GM19324 (cell line): ENCODE results near the gene NACC2.
"Not testable (repeated sequence)": the region's sequence is repeated elsewhere in the genome, so short reads cannot be mapped to it uniquely, and the experiment has no call there.

Experiments used
- ATAC-seq: cut with Tn5 transposase; IDR thresholded peaks from one replicate; pipeline ENCODE4 v1.9.1; 2021; ENCODE audit warnings: mild to moderate bottlenecking, moderate library complexity; ENCODE audit not compliant: unreplicated experiment, low FRiP score

The NACC2 gene

DNA sequence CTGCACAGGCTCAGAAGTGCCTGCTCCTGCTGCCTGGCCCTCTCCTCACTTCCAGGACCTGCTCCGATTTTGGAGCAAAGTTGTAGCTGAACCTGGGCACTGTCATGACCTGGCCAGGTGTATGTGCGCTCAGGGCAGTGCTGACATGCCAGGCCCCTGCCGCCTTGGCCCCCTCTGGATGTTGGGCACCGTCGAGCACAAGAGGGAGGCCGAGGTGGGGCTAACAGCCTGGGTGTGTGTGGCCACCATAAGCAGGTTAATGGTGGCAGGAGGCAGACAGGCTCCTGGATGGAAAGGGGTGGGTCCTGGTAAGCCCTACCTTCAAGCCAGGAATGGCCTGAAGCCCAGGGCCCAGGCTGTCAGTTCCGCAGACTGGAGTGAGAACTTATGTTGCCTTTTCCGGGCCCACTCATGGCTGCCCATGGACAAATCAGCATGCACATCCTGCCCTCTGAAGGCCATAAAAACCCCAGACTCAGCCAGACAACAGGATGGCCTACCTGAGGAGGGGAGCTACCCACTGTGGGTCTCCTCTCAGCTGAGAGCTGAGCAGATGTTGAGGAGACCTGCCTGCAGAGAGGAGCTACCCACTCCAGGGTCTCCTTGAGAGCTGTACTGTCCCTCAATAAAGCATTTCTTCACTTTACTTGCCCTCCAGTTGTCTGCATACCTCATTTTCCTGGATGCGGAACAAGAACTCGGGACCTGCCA is 66.2 kb downstream of the NACC2 start:
- no peak for ATAC-seq

DNA sequence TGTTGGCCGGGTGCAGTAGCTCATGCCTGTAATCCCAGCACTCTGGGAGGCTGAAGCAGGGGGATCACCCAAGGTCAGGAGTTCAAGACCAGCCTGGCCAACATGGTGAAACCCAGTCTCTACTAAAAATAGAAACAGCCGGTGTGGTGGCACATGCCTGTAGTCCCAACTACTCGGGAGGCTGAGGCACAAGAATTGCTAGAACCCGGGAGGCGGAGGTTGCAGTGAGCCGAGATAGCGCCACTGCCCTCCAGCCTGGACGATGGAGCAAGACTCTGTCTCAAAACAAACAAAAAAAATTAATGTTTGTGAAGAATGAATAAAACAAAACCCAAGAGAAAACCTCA is 68.2 kb downstream of the NACC2 start:
- ATAC-seq = not testable (repeated sequence)

DNA sequence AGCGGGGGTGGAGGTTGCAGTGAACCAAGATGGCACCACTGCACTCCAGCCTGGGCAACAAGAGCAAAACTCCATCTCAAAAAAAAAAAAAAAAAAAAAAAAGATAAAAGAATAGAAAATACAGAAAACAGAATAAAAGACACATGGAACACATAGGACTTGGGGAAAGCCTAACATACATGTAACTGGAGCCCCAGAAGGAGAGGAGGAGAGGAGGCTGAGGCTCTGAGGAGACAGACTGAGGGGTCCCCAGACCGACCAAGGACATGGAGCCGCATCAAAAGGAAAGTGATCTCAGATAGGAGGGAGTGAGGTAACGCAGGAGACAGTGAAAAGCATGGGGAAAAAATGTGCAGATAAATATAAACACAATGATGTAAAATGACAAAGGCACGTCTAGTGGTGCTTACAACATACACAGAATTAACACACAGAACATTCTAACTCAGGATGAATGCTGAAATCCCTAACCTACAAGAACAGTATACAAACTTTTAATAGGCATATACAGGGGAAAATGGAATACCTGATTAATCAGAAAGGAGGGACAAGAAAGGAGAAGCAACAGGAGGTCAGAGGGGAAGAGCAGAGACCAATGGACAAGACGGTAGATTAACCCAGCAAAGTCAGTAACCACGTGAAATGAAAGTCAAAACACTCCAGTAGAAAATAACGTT is 68.7 kb downstream of the NACC2 start:
- ATAC-seq = no peak

DNA sequence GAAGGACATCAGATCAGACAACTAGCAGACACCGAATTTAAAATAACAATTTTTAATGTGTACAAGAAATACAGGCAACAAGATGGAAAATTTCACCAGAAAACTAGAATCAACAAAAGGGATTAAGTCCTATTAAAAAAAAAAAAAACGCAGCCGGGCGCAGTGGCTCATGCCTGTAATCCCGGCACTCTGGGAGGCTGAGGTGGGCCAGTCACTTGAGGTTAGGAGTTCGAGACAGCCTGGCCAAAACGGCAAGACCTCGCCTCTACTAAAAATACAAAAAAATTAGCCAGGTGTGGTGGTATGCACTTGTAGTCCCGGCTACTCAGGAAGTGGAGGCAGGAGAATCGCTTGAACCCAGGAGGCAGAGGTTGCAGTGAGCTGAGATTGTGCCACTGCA is 69.6 kb downstream of the NACC2 start:
- no peak for ATAC-seq

DNA sequence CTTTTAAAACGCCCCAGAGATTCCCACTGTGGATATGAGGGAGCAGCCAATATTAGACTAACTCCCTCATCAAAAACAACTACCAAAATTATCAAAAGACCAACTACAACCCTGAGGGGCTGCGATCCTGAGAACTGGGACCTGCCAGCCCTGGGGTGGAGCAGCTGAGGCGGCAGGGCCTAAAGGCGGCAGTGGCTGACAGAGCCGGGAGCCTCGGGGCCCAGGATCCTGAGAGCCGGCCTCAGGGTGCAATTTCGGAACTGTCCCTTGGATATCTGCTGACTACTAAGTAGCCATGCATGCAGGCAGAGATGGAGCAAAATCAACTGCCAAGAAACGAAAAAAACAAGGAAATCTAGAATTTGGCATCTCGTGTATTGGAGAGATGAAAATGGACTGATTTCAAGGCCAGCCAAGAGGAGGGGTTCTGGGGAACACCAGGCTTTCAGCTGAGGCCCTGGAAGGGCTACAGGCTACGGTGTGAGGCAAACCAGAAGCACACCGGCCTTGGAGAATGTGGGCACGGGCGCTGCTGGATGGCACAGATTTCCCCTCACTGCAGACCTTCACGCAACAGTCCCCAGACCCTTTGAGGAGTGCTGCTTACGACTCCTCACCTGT is 70.3 kb downstream of the NACC2 start:
- no peak for ATAC-seq

DNA sequence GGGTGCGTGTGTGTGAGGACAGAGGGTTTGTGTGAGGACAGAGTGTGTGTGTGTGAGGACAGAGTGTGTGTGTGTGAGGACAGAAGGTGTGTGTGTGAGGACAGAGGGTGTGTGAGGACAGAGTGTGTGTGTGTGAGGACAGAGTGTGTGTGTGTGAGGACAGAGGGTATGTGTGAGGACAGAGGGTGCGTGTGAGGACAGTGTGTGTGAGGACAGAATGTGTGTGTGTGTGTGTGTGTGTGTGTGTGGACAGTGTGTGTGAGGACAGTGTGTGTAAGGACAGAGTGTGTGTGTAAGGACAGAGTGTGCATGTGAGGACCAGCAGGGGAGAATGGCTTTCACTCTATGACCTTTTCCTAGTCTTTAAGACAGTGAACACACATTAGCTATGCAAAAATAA is 70.8 kb downstream of the NACC2 start:
- ATAC-seq = no peak

DNA sequence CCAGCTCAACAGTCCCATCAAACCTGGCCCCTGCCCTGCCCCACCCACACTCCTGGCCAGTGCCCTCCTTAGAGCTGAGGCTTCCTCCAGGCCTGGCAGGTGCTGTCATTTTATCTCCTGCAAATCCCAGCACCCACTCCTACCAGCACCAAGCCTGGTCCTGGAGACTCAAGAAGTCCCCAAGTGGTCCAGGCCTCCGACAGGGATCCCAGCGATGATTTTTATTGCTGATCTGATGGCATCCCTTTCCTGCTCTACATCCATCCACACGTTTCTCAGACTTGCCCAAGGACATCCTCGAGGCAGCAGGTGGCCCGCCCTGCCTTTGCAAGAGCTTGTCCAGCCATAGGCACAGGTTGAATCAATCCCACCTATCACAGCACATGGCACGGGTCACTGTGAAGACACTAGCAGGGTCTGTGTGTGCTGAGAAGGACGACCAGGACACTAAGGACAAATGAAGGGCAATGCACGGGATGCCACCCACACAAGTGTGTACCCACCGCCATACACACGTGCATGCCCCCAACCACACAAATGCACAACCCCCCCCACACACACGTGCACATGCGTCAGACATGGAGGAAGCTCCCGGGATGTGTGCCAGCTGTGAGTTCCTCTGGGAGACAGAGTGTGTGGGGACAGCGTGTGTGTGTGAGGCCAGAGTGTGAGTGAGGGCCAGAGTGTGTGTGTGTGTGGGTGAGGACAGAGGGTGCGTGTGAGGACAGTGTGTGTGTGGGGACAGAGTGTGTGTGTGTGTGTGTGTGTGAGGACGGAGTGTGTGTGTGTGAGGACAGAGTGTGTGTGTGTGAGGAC is 71.5 kb downstream of the NACC2 start:
- ATAC-seq = no peak

DNA sequence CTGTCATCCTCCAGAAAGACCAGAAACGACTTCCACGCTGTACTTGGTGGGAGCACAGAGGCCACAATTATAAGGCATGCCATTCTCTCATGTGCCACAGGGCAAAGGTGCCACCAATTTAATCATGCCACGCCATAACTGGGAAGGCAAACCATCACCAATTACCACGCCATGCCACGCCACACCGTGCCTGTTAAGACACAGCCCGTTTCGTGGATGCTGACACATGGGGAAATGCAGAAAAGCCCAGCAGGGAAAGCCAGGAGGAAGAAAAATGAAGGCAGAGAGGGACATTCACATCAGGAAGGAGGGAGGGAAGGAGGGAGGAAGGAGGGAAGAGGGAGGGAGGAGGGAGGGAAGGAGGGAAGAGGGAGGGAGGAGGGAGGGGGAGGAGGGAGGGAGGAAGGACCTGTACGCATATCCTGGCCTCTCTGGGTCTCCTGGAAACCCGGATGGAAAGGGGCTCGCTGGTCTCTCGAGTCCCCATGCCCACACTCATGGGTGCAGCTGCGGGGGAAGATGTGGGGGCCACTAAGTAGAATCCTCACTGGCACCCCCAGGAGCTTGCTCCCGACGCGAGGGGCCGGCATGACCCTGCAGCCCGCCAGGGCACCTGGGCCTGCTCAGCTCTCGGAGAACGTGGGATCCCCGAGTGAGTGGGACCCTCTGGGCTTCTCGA is 72.2 kb downstream of the NACC2 start:
- ATAC-seq = no peak

DNA sequence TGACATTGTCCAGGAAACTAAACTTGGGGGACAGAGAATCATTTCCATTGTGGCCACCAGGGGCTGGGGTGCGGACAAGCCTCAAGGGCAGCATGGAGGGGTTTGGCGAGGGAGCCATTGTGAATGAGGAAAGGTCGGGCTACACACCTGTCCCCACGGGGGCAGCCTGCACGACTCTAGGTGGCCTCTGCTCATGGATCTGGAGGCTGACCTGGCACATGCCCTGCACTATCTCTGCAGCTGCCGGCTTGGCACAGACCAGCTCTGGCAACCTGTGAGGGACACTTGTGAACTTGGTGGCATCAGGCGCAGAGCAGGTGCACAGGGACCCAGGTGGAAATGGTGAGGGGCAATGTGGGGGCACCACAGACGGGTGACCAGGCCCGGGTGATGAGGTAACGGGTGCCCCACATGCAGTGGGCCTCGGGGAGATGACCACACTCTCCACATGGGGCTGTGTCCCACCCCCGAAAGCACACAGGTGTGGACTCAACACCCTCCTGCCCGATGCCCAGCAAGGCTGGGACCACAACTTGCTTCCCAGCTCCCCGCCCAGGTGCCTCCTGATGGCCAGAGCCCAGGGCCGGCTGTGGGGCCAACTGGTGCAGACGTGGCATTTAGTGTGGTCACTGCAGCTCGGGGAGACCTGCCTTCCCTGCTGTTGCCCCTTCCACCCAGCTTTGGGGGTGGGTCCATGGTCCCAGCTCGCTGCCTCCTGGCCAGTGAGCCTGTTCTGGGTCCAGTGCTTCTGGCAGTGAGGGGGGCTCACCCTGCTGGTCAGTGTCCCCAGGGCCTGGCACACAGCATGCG is 73.0 kb downstream of the NACC2 start:
- no peak for ATAC-seq

DNA sequence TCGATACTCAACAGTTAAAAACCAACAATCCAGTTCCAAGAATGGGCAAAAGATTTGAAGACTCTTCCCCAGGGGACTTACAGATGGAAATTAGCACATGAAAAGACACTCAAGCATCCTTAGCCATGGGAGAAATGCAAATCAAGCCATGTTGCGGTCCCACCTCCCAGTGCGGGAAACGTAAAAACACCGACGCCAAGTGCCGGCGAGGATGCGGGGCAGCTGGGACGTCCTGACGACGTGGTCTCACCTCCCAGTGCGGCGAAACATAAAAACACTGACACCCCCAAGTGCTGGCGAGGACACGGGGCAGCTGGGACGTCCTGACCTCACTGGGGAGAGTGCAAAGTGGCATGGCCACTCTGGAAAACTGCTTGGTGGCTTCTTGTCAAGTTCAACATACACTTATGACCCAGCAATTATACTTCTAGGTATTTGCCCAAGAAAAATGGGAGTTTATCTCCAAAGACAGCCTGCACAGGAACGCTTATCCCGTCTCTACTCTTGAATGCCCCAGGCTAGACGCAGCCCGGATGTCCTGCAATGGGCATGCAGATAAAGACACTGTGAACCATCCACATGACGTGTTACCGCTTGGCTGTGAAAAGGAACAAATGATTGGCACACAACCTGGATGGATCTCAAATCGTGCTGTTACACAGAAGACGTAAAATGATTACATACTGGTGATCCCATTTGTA is 73.8 kb downstream of the NACC2 start:
- no peak for ATAC-seq

DNA sequence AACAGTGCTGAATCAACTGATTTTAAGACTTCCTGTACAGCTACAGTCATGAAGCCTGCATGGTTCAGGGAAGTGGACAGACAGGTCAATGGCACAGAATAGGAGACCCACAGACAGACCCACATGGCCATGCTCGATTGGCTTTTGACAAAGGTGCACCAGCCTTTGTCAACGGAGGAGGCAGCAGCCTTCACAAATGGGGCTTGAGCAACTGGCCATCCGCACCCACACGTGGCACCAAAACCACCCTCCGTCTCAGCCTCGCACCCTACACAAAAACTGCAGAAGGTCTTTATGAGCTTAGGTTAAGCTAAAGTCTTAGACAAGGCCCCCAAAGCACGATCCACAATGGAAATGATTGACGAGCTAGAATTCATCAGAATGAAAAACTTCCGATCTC is 74.4 kb downstream of the NACC2 start:
- no peak for ATAC-seq

DNA sequence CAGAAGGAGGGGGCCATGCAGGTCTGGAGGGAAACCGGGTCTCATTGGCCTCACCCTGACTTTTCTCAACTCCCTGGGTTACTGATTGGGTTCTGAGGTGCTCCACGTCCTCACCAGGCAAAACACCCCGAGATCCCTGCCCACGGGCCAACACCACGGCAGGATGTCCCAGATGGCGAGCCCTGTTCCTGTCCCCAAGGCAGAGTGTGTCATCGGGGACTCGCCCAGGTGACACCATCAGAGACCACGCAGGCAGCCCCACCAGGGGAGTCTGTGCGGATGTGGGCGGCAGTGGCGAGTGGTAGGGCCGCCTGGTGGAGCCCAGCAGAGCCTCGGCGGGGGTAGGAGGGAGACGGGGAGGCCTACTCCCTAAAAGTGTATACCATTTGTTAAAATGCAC is 74.9 kb downstream of the NACC2 start:
- no peak for ATAC-seq

DNA sequence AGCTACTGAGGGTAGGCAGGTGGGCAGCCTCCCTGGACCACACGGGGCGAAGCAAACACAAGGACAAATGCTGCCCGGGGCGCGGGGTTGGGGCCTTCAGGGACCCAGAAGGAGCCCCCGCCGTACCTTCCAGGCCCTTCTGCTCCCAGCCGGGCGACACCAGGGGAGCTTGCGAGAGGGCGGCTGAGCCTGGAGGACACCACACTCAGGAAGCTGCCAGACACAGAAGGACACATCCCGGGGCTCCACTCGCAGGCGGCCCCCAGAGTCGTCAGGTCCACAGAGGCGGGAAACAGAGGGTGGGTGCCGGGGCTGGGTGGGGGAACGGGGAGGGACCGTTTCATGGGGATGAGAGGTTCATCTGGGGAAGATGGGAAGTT is 75.4 kb downstream of the NACC2 start:
- no peak for ATAC-seq

DNA sequence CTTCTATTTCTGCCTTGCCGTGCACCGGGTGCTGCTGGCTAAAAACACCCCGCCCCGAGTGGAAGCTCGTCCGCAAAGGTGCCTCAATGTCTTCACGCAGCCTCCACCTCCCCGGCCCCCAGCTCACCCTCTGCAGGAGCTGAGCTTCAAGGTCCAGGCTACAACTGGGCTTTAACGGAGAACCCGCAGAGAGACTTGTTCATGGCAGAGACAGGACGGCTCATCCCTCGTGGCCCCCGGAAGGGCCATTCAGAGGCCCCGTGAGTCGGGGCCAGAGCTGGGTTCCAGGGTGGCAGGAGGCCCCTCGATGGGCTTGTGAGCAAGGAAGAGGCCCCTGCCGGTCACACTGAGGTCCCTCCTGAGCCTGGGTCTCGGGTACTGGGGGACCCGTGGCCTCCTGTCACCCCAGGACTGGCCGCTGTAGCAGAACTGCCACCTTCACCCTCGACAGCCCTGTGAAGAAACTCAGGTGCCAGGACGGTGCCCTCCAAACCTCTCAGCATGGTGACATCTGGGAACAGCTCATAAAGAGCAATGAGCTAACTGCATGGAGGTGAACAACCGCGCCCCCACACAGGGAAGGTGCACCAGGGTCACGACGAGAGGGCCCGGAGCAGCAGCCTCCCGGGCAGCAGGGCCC is 75.9 kb downstream of the NACC2 start:
- ATAC-seq = no peak

DNA sequence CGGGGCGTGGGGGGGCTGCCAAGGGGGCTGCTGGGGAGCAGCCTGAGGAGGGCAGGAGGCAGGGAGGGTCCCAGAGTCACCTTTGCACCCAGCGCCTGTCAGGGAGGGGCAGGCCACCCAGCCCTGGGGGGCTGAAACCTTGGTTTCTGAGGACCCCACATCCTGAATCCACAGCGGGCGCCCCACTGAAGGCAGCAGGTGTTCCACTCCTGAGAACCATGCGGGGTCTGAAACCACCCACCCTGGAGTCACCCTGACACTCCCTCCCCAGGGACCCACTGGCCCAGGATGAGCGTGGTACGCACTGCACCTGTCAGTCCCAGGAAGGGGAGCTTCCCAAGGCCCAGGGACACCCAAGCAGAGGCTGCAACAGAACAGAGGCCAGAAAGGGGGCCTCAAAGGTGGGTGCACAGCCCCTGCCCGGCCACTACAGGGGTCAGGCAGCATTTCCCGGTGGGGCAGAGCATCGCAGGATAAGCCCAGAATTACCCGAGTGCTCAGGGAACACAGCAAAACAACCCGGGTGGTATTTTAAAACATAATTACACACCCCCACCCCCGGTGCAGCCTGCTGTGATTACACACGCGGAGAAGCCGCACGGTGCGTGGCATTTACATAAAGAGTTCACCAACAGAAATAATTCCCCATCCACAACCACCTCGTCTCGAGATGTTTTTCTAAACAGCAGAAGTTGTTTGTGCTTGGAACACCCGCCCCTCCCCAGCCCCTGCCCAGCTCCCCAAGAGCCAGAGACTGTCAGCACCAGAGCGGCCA is 76.6 kb downstream of the NACC2 start:
- ATAC-seq = no peak

DNA sequence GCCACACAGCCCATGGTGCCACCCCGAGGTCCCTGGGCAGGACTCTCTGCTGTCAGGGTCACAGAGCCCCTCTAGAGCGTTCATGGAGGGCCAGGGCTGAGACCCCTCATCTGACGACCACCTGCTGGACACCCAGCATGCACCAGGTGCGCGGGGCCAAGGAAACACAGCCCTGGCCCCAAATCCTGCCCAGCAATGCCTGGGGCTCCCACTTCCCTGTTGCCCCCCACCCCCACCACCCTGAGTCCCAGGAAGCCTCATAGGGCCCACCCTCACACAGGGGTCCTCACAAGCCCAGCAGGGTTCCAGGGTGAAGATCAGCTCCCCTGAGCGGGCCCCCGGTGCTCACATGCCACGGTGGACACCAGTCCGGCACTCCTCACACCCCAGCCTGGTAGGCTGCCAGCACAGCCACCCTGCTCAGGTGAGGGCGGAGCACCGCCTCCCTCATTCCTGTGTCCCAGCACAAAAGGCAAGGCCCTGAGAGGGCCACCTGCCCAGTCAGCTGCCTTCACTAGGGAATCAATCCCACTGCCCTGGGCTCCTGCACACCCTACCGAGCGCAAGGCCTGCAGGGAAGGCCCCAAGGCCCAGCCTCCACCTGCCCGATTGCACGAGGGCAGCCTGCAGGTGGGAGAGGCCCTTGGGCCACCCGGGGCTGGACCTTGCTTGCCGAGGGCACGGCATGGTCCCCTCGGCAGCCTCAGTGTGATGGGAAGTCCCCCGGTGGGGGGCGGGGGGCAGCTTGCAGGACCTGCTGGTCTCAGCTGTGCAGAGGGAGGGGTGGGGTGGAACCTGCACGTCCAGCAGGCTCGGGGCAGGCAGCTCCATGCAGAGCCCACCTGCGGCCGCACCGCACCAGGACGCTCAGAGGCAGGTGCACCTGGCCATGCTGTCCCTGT is 77.5 kb downstream of the NACC2 start:
- ATAC-seq = no peak
